Stomach (tissue), 9 donors: ENCODE data around the gene KIT. TPM values are rescaled to one million over a fixed set of nuclear protein-coding genes. Genes with fewer than 3 reads are reported as not detected.

ENCODE experiments used
- DNase-seq, 2 donors: peaks; one replicate each; pipeline versions ENCODE4 v3.0.0 to v3.0.0-alpha.2; 2013 to 2019
- H3K27ac ChIP-seq, 5 donors: fragments of 200-600 bp in 4 of 5; sonication (generic) in 4 of 5; one replicate each; pipeline ENCODE4 v1.5.1; 2013 to 2019; ENCODE audit warnings: mild to moderate bottlenecking in 1 of 5, moderate library complexity in 1 of 5
- H3K27me3 ChIP-seq, 3 donors: fragments of 200-600 bp; sonication (generic); one replicate each; pipeline ENCODE4 v1.5.1; 2017 to 2019; ENCODE audit warnings: mixed run types in 1 of 3
- H3K36me3 ChIP-seq, 4 donors: fragments of 200-600 bp; sonication (generic); 1 replicate in 3 of 4; 2 replicates in 1 of 4; pipeline ENCODE4 v1.5.1; 2016 to 2019
- H3K4me1 ChIP-seq, 4 donors: fragments of 200-600 bp; sonication (generic); one replicate each; pipeline ENCODE4 v1.5.1; 2016 to 2019
- H3K4me3 ChIP-seq, 4 donors: fragments of 200-600 bp; sonication (generic) in 3 of 4; one replicate each; pipeline ENCODE4 v1.5.1; 2016 to 2019; ENCODE audit warnings: mild to moderate bottlenecking in 1 of 4
- H3K9me3 ChIP-seq, 4 donors: fragments of 200-600 bp; sonication (generic); one replicate each; pipeline ENCODE4 v1.5.1; 2016 to 2019
- CTCF ChIP-seq, 7 experiments: fragments of 450-650 bp in 4 of 7; fragments of 200-600 bp in 3 of 7; sonication (generic) in 3 of 7; IDR thresholded peaks; one replicate each; pipeline ENCODE4 v1.5.1; 2016 to 2019; ENCODE audit warnings: antibody characterized with exemption in 7 of 7, control low read depth in 2 of 7, mild to moderate bottlenecking in 1 of 7
- EP300 ChIP-seq: sonication (generic); formaldehyde crosslinking; IDR thresholded peaks from one replicate; pipeline ENCODE4 v1.6.1; 2017; ENCODE audit warnings: antibody characterized with exemption
- POLR2A ChIP-seq, 4 donors: fragments of 450-650 bp; IDR thresholded peaks; one replicate each; pipeline ENCODE4 v1.6.1; 2016; ENCODE audit warnings: antibody characterized with exemption in 4 of 4, control low read depth in 2 of 4, mild to moderate bottlenecking in 1 of 4, moderate library complexity in 1 of 4
- POLR2AphosphoS5 ChIP-seq, 3 donors: sonication (generic); formaldehyde crosslinking; IDR thresholded peaks; one replicate each; pipeline ENCODE4 v1.6.1; 2016; ENCODE audit warnings: antibody characterized with exemption in 3 of 3
- WGBS, 5 donors: extraction: QIAGEN DNeasy Blood & Tissue Kit in 3 of 5; methylation state at CpG; one replicate each; pipeline versions ENCODE4 v1.1.5 to v1.1.7; 2013 to 2018; 5-methylcytosine and 5-hydroxymethylcytosine counted together
- intact Hi-C: fragments of 100-400 bp; cut with DNase I; formaldehyde crosslinking; loops from one replicate; pipeline ENCODE4 v1.15.1; 2023; ENCODE audit warnings: low total_unique reads
- polyA plus RNA-seq, 3 donors: library from polyadenylated mRNA; stranded (reverse); fragments of 200-250 nt; gene quantifications; one replicate each; pipeline ENCODE4 v1.2.3, GENCODE V29; 2013
- total RNA-seq, 5 donors: library from RNA; depleted of rRNA; stranded (reverse); fragments of >200 nt; gene quantifications; one replicate each; pipeline versions ENCODE4 v1.1.0 to v1.2.3, GENCODE V29; 2014 to 2016
- donor health status: healthy with polysubstance abuse.
- donor health status: Bipolar disorder and iron deficiency.
- donor health status: healthy.

Gene KIT
- total and polyA plus RNA-seq, 8 donors, result 1.9 to 55.8 (median 13.1) TPM

- Histone ChIP-seq H3K27ac (no peak overlapping the region), H3K36me3 (no peaks in the 10 kb centered on the region), H3K9me3 (no peaks in the 10 kb centered on the region), H3K27me3 (no peaks in the 10 kb centered on the region), H3K4me1 (no peaks in the 10 kb centered on the region), H3K4me3 (no peak overlapping the region)
- 79 to 89% (median 80%) methylated on average over 3 of the region's 3 CpGs for WGBS, 5 donors
- no peak for DNase-seq
- intact Hi-C loops, result no loop called here
- TF ChIP-seq POLR2AphosphoS5 (IDR thresholded peaks at IDR 0.05), result no peak
- TF ChIP-seq CTCF (IDR thresholded peaks at IDR 0.05), result no peak
- no peak for TF ChIP-seq EP300
- TF ChIP-seq POLR2A (IDR thresholded peaks at IDR 0.05), result no peak
Measured at GRCh38 chr4:54741202-54741601, 83.4 kb downstream of the KIT start.

- Histone ChIP-seq H3K27me3 (no peaks in the 10 kb centered on the region), H3K4me1 (no peaks in the 10 kb centered on the region), H3K9me3 (peaks cover 0 to 3% (median 0%) of the 10 kb centered on the region in 4 donors), H3K27ac (no peak overlapping the region), H3K4me3 (no peak overlapping the region), H3K36me3 (no peaks in the 10 kb centered on the region)
- intact Hi-C loops, result no loop called here
- TF ChIP-seq POLR2AphosphoS5 (IDR thresholded peaks at IDR 0.05) (no peak), POLR2A (IDR thresholded peaks at IDR 0.05) (no peak), EP300 (no peak), CTCF (IDR thresholded peaks at IDR 0.05) (no peak)
- WGBS, 5 donors, result 81 to 90% (median 88%) methylated on average over 9 of the region's 9 CpGs
- DNase-seq, result no peak
Measured at GRCh38 chr4:54742636-54743399, 85.1 kb downstream of the KIT start.

- intact Hi-C loops, result no loop called here
- H3K36me3 ChIP-seq, result no peaks in the 10 kb centered on the region
- no peak overlapping the region for H3K4me3 ChIP-seq
- WGBS, 5 donors, result 72 to 95% (median 84%) methylated on average over 3 of the region's 3 CpGs
- H3K4me1 ChIP-seq, result no peaks in the 10 kb centered on the region
- no peak for TF ChIP-seq EP300
- no peak for TF ChIP-seq CTCF (IDR thresholded peaks at IDR 0.05)
- TF ChIP-seq POLR2A (IDR thresholded peaks at IDR 0.05), result no peak
- no peak for TF ChIP-seq POLR2AphosphoS5 (IDR thresholded peaks at IDR 0.05)
- no peaks in the 10 kb centered on the region for H3K27me3 ChIP-seq
- DNase-seq, result no peak
- no peak overlapping the region for H3K27ac ChIP-seq
- peaks cover 0 to 5% (median 0%) of the 10 kb centered on the region in 4 donors for H3K9me3 ChIP-seq
Measured at GRCh38 chr4:54743562-54743961, 85.8 kb downstream of the KIT start.

- Histone ChIP-seq H3K27ac (no peak overlapping the region), H3K27me3 (no peaks in the 10 kb centered on the region), H3K36me3 (no peaks in the 10 kb centered on the region), H3K9me3 (peaks cover 0 to 5% (median 0%) of the 10 kb centered on the region in 4 donors), H3K4me3 (no peak overlapping the region), H3K4me1 (no peaks in the 10 kb centered on the region)
- TF ChIP-seq POLR2A (IDR thresholded peaks at IDR 0.05) (no peak), EP300 (no peak), CTCF (IDR thresholded peaks at IDR 0.05) (no peak), POLR2AphosphoS5 (IDR thresholded peaks at IDR 0.05) (no peak)
- intact Hi-C loops, result no loop called here
- DNase-seq, result no peak
Measured at GRCh38 chr4:54744487-54744886, 86.7 kb downstream of the KIT start.
